GM12878 (cell line): Measurements from ENCODE around the gene ACAP2. TPM values are rescaled to one million over a fixed set of nuclear protein-coding genes. Genes with fewer than 3 reads are reported as not detected.

Experiments used
- ATAC-seq: fragments of 200-7000 bp; cut with Tn5 transposase; 3 replicates; pipeline ENCODE4 v1.9.1; 2020; ENCODE audit warnings: mild to moderate bottlenecking, moderate library complexity
- BruUV-seq: library from RNA; stranded (reverse); fragments of 400-500 nt; replicated peaks from 2 replicates; lab custom pipeline; 2021; lab: Mats Ljungman, UMichigan
- CTCF ChIA-PET: fragments of 300-600 bp; sonication (Branson Sonifier 250); formaldehyde crosslinking; extraction: SDS; loops from one replicate; lab custom pipeline; 2021; ENCODE audit warnings: inconsistent platforms; lab: Yijun Ruan, JAX
- POLR2A ChIA-PET: fragments of 350-600 bp; formaldehyde crosslinking; extraction: SDS; loops from one replicate; lab custom pipeline; 2021; ENCODE audit warnings: inconsistent platforms; lab: Charles Lee
- RAD21 ChIA-PET: fragments of 300-600 bp; sonication (Branson Sonifier 250); formaldehyde crosslinking; loops from one replicate; lab custom pipeline; 2023; ENCODE audit warnings: antibody characterized with exemption; ENCODE audit not compliant: unreplicated experiment; lab: Charles Lee
- SMC1A ChIA-PET: fragments of 300-600 bp; sonication (Branson Sonifier 250); formaldehyde crosslinking; loops from one replicate; lab custom pipeline; 2023; ENCODE audit not compliant: unreplicated experiment, uncharacterized antibody; lab: Charles Lee
- DNase-seq: peaks from one replicate; pipeline ENCODE4 v3.0.0-alpha.2; 2011; ENCODE audit warnings: low read depth, low spot score
- FAIRE-seq: peaks from 3 replicates; lab custom pipeline; 2011; peaks lifted over from hg19 to GRCh38; lab: Jason Lieb, UNC
- H2AFZ ChIP-seq: 2 replicates; pipeline ENCODE4 v1.6.0; 2011; ENCODE audit warnings: low read depth, low read length, control low read depth; ENCODE audit not compliant: control insufficient read depth
- H3K27ac ChIP-seq: 2 replicates; pipeline ENCODE4 v1.5.1; 2011; ENCODE audit warnings: control low read depth; ENCODE audit not compliant: control insufficient read depth, insufficient read depth
- H3K27me3 ChIP-seq, 2 experiments: replicated peaks in 1 of 2; 2 replicates each; pipeline versions ENCODE4 v1.6.0 to v1.6.1; 2011; ENCODE audit warnings: low read length in 1 of 2; ENCODE audit not compliant: control insufficient read depth in 2 of 2, insufficient read depth in 2 of 2
- H3K36me3 ChIP-seq, 2 experiments: 2 replicates each; pipeline ENCODE4 v1.5.1; 2011; ENCODE audit warnings: low read length in 1 of 2; ENCODE audit not compliant: control insufficient read depth in 2 of 2, insufficient read depth in 2 of 2
- H3K4me1 ChIP-seq: 2 replicates; pipeline ENCODE4 v1.6.1; 2011; ENCODE audit warnings: mild to moderate bottlenecking, low read length, moderate library complexity, mixed read lengths; ENCODE audit not compliant: control insufficient read depth, insufficient read depth
- H3K4me2 ChIP-seq: 2 replicates; pipeline ENCODE4 v1.6.0; 2011; ENCODE audit warnings: control low read depth; ENCODE audit not compliant: control insufficient read depth, insufficient read depth
- H3K4me3 ChIP-seq: fragments of 200-600 bp; sonication (generic); 2 replicates; pipeline ENCODE4 v1.5.1; 2016
- H3K79me2 ChIP-seq: 2 replicates; pipeline ENCODE4 v1.6.0; 2011; ENCODE audit warnings: low read length; ENCODE audit not compliant: control insufficient read depth, insufficient read depth
- H3K9ac ChIP-seq: 2 replicates; pipeline ENCODE4 v1.8.0; 2011; ENCODE audit warnings: low read length, control low read depth, mixed read lengths; ENCODE audit not compliant: control insufficient read depth, insufficient read depth
- H3K9me3 ChIP-seq: replicated peaks from 3 replicates; pipeline ENCODE4 v1.5.1; 2011; ENCODE audit warnings: mild to moderate bottlenecking, low read length; ENCODE audit not compliant: control insufficient read depth, insufficient read depth
- H4K20me1 ChIP-seq: 2 replicates; pipeline ENCODE4 v1.6.0; 2011; ENCODE audit not compliant: control insufficient read depth, insufficient read depth
- JUNB ChIP-seq: IDR thresholded peaks from 2 replicates; pipeline ENCODE4 v1.6.1; 2016; ENCODE audit warnings: antibody characterized with exemption, mild to moderate bottlenecking
- WGBS: methylation state at CpG from one replicate; pipeline ENCODE4 v1.1.6; 2016; ENCODE audit warnings: low lambda C conversion rate; ENCODE audit not compliant: insufficient replicate concordance, insufficient coverage; ENCODE audit errors: missing lambda C conversion rate; 5-methylcytosine and 5-hydroxymethylcytosine counted together
- in situ Hi-C: fragments of 300-500 bp; cut with MboI; formaldehyde crosslinking; loops from 9 replicates; pipeline ENCODE4 v1.14.3; 2018; ENCODE audit warnings: mixed read lengths
- intact Hi-C: fragments of 100-400 bp; cut with micrococcal nuclease; formaldehyde crosslinking; loops from one replicate; pipeline ENCODE4 v1.14.2; 2022; ENCODE audit not compliant: unreplicated experiment
- polyA plus RNA-seq, 11 experiments: library from polyadenylated mRNA; depleted of rRNA in 4 of 11; unstranded in 6 of 11; stranded (reverse) in 5 of 11; fragments of >200 nt; fragmentation: Nextera tagmentation in 4 of 11; fragmentation: Illumina TruSeq in 1 of 11; extraction: Ambion mirVana in 4 of 11; extraction: Trizol in 1 of 11; gene quantifications; 1 replicate in 1 of 11; 2 replicates in 10 of 11; pipeline versions ENCODE4 v1.2.1 to v1.2.3, GENCODE V29; 2011 to 2016; ENCODE audit warnings: inconsistent platforms in 2 of 11, missing spikeins in 2 of 11, low read depth in 1 of 11
- total RNA-seq, 4 experiments: library from RNA; depleted of rRNA in 3 of 4; stranded (reverse); fragments of >200 nt in 3 of 4; fragmentation: Illumina TruSeq in 1 of 4; extraction: Trizol in 1 of 4; gene quantifications; 2 replicates each; pipeline versions ENCODE4 v1.2.1 to v1.2.3, GENCODE V29; 2013 to 2021
- TF ChIP-seq, protein P1 (sequence below): fragments of 450-650 bp; formaldehyde crosslinking; IDR thresholded peaks from 2 replicates; pipeline ENCODE4 v1.4.0; 2022; ENCODE audit warnings: mild to moderate bottlenecking, moderate library complexity

Gene ACAP2
- total and polyA plus RNA-seq, 10 of the 15 experiments (the other 5 are each of a cell fraction or from before 2014, with no cell fraction given) = 7.1 to 53.8 (median 35.7) TPM

DNA sequence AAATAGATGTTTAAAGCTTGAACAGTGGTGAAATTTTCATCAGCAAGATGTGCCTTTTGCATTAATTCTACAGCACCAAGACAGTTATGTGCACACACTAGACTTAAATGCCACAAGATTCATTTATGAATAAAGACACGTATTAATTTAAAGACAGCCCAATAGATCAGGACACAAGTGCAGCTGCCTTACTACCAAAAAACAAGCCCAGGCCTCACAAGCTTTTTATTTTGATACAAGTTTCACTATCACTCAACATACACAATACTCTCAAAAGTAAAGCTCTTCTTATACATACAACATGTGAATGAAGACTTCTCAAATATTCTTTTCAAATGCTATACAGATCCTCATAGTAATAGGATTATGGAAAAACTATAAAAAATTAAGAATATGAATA, 2.4 kb downstream of the ACAP2 start:
- intact Hi-C loops = loop anchor here (5.0 kb wide), 1 partner anchor 143 kb away; no protein-coding TSS in a partner anchor
- peak overlapping the region; percentile 58; the same call in 1 of the 2 replicates for H3K27ac ChIP-seq
- ChIA-PET RAD21 (interaction anchor here (0.7 to 5.0 kb wide), 13 partner anchors 22 to 768 kb away, joined by 3 to 49 read pairs (median 4); partner anchors contain the start of genes PPP1R2 and XXYLT1), SMC1A (interaction anchor here (0.7 to 5.3 kb wide), 19 partner anchors 9 to 968 kb away, joined by 3 to 63 read pairs (median 3); partner anchors contain the start of gene XXYLT1), POLR2A (interaction anchor here (0.6 to 3.7 kb wide), 13 partner anchors 25 to 463 kb away, joined by 3 to 29 read pairs (median 3); partner anchors contain the start of gene XXYLT1), CTCF (interaction anchor here (0.8 to 7.0 kb wide), 16 partner anchors 26 to 769 kb away, joined by 3 to 51 read pairs (median 3); partner anchors contain the start of gene XXYLT1)
- no peaks in the 10 kb centered on the region; the same call in 2 of the 3 replicates for H3K9me3 ChIP-seq
- peak; percentile 23 for FAIRE-seq
- in situ Hi-C loops = loop anchor here (10.0 kb wide), 1 partner anchor 766 kb away; the partner anchor contains the start of gene LSG1
- no peak for ATAC-seq
- H3K4me2 ChIP-seq = peak overlapping the region; percentile 70
- WGBS = 0% methylated on average over 1 of the region's 1 CpG
- H2AFZ ChIP-seq = no peak overlapping the region
- peak overlapping the region; percentile 89 for H3K4me3 ChIP-seq
- H4K20me1 ChIP-seq = no peaks in the 10 kb centered on the region
- no peaks in the 10 kb centered on the region for H3K36me3 ChIP-seq
- no TSS peak for BruUV-seq
- peaks cover 7% of the 10 kb centered on the region for H3K4me1 ChIP-seq
- peaks cover 70% of the 10 kb centered on the region for H3K79me2 ChIP-seq
- peak; percentile 44 for TF ChIP-seq JUNB
- TF ChIP-seq, protein P1, sequence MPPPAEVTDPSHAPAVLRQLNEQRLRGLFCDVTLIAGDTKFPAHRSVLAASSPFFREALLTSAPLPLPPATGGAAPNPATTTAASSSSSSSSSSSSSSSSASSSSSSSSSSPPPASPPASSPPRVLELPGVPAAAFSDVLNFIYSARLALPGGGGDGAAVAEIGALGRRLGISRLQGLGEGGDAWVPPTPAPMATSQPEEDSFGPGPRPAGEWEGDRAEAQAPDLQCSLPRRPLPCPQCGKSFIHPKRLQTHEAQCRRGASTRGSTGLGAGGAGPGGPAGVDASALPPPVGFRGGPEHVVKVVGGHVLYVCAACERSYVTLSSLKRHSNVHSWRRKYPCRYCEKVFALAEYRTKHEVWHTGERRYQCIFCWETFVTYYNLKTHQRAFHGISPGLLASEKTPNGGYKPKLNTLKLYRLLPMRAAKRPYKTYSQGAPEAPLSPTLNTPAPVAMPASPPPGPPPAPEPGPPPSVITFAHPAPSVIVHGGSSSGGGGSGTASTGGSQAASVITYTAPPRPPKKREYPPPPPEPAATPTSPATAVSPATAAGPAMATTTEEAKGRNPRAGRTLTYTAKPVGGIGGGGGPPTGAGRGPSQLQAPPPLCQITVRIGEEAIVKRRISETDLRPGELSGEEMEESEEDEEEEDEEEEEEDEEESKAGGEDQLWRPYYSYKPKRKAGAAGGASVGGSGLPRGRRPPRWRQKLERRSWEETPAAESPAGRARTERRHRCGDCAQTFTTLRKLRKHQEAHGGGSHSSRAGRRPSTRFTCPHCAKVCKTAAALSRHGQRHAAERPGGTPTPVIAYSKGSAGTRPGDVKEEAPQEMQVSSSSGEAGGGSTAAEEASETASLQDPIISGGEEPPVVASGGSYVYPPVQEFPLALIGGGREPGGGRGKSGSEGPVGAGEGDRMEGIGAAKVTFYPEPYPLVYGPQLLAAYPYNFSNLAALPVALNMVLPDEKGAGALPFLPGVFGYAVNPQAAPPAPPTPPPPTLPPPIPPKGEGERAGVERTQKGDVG (CRISPR knock-in tag) = no peak
- H3K9ac ChIP-seq = peak overlapping the region; percentile 19; the same call in 1 of the 2 replicates
- H3K27me3 ChIP-seq = no peaks in the 10 kb centered on the region
- DNase-seq = no peak
